ENCODE results near the gene ART3. TPM values are rescaled to one million over a fixed set of nuclear protein-coding genes. Genes with fewer than 3 reads are reported as not detected.

ART3 gene
- total RNA-seq, 2 experiments from 2014 or later, result not detected

- H3K9me3 Mint-ChIP-seq, result no peaks in the 10 kb centered on the region
- POLR2A ChIA-PET, result no interaction called here
- no peaks in the 10 kb centered on the region for H3K4me1 Mint-ChIP-seq
- H3K4me3 Mint-ChIP-seq, result no peak overlapping the region
- no peak for DNase-seq
- CTCF ChIA-PET, result no interaction called here
- peaks cover 9% of the 10 kb centered on the region for H3K27me3 Mint-ChIP-seq
- no peak overlapping the region for H3K27ac Mint-ChIP-seq
- H3K36me3 Mint-ChIP-seq (ENCODE audit: low read depth), result no peaks in the 10 kb centered on the region
Measured at GRCh38 chr4:76083386-76083988, 9.0 kb downstream of the ART3 start.

- Mint-ChIP-seq H3K4me1 (no peaks in the 10 kb centered on the region), H3K27ac (no peak overlapping the region), H3K4me3 (no peak overlapping the region), H3K9me3 (no peaks in the 10 kb centered on the region), H3K27me3 (peaks cover 4% of the 10 kb centered on the region), H3K36me3 (ENCODE audit: low read depth) (no peaks in the 10 kb centered on the region)
- no peak for DNase-seq
- CTCF ChIA-PET, result interaction anchor here (0.7 to 1.2 kb wide), 3 partner anchors 60 to 188 kb away, joined by 3 read pairs; no protein-coding TSS in a partner anchor
- POLR2A ChIA-PET, result no interaction called here
Measured at GRCh38 chr4:76084542-76084941, 10.0 kb downstream of the ART3 start.

GRCh38 chr4:76087007-76087769 is 12.7 kb downstream of the ART3 start:
- Mint-ChIP-seq H3K36me3 (ENCODE audit: low read depth) (no peaks in the 10 kb centered on the region), H3K27ac (no peak overlapping the region), H3K4me3 (no peak overlapping the region), H3K27me3 (peaks cover 1% of the 10 kb centered on the region), H3K4me1 (peaks cover 5% of the 10 kb centered on the region), H3K9me3 (no peaks in the 10 kb centered on the region)
- DNase-seq, result peak; percentile 7
- CTCF ChIA-PET, result interaction anchor here (0.6 to 3.3 kb wide), 4 partner anchors 16 to 179 kb away, joined by 3 to 12 read pairs (median 4); no protein-coding TSS in a partner anchor
- POLR2A ChIA-PET, result no interaction called here

GRCh38 chr4:76088719-76089118 is 14.2 kb downstream of the ART3 start:
- Mint-ChIP-seq H3K9me3 (no peaks in the 10 kb centered on the region), H3K4me3 (no peak overlapping the region), H3K36me3 (ENCODE audit: low read depth) (no peaks in the 10 kb centered on the region), H3K27me3 (peaks cover 4% of the 10 kb centered on the region), H3K27ac (no peak overlapping the region), H3K4me1 (peaks cover 5% of the 10 kb centered on the region)
- ChIA-PET CTCF (interaction anchor here (0.7 to 3.3 kb wide), 2 partner anchors 9 to 93 kb away, joined by 3 to 12 read pairs; no protein-coding TSS in a partner anchor), POLR2A (no interaction called here)
- DNase-seq, result no peak

GRCh38 chr4:76090241-76090691 is 15.8 kb downstream of the ART3 start:
- POLR2A ChIA-PET, result no interaction called here
- CTCF ChIA-PET, result interaction anchor here (0.8 kb wide), 1 partner anchor 94 kb away, joined by 3 read pairs; no protein-coding TSS in a partner anchor
- H3K9me3 Mint-ChIP-seq, result no peaks in the 10 kb centered on the region
- no peak overlapping the region for H3K4me3 Mint-ChIP-seq
- peaks cover 5% of the 10 kb centered on the region for H3K4me1 Mint-ChIP-seq
- no peak for DNase-seq
- no peak overlapping the region for H3K27ac Mint-ChIP-seq
- H3K36me3 Mint-ChIP-seq (ENCODE audit: low read depth), result no peaks in the 10 kb centered on the region
- peaks cover 4% of the 10 kb centered on the region for H3K27me3 Mint-ChIP-seq

- no peaks in the 10 kb centered on the region for H3K36me3 Mint-ChIP-seq (ENCODE audit: low read depth)
- ChIA-PET CTCF (interaction anchor here (1.2 kb wide), 1 partner anchor 195 kb away, joined by 3 read pairs; no protein-coding TSS in a partner anchor), POLR2A (no interaction called here)
- no peaks in the 10 kb centered on the region for H3K9me3 Mint-ChIP-seq
- DNase-seq, result no peak
- peaks cover 4% of the 10 kb centered on the region for H3K27me3 Mint-ChIP-seq
- H3K4me3 Mint-ChIP-seq, result no peak overlapping the region
- H3K4me1 Mint-ChIP-seq, result peaks cover 5% of the 10 kb centered on the region
- no peak overlapping the region for H3K27ac Mint-ChIP-seq
Measured at GRCh38 chr4:76091052-76091451, 16.5 kb downstream of the ART3 start.

GRCh38 chr4:76095568-76095967 is 21.1 kb downstream of the ART3 start:
- Mint-ChIP-seq H3K27me3 (peaks cover 10% of the 10 kb centered on the region), H3K36me3 (ENCODE audit: low read depth) (no peaks in the 10 kb centered on the region), H3K27ac (no peak overlapping the region), H3K4me1 (no peaks in the 10 kb centered on the region), H3K9me3 (no peaks in the 10 kb centered on the region), H3K4me3 (no peak overlapping the region)
- CTCF ChIA-PET, result no interaction called here
- DNase-seq, result no peak
- POLR2A ChIA-PET, result no interaction called here

- Mint-ChIP-seq H3K27me3 (peaks cover 10% of the 10 kb centered on the region), H3K4me1 (no peaks in the 10 kb centered on the region), H3K4me3 (no peak overlapping the region), H3K36me3 (ENCODE audit: low read depth) (no peaks in the 10 kb centered on the region), H3K27ac (no peak overlapping the region), H3K9me3 (no peaks in the 10 kb centered on the region)
- CTCF ChIA-PET, result no interaction called here
- POLR2A ChIA-PET, result no interaction called here
- DNase-seq, result no peak
Measured at GRCh38 chr4:76096076-76096475, 21.6 kb downstream of the ART3 start.

- H3K36me3 Mint-ChIP-seq (ENCODE audit: low read depth), result no peaks in the 10 kb centered on the region
- no peak overlapping the region for H3K27ac Mint-ChIP-seq
- no peaks in the 10 kb centered on the region for H3K4me1 Mint-ChIP-seq
- H3K4me3 Mint-ChIP-seq, result no peak overlapping the region
- CTCF ChIA-PET, result interaction anchor here (1.3 kb wide), 1 partner anchor 24 kb away, joined by 3 read pairs; no protein-coding TSS in a partner anchor
- H3K27me3 Mint-ChIP-seq, result peaks cover 3% of the 10 kb centered on the region
- POLR2A ChIA-PET, result no interaction called here
- no peak for DNase-seq
- H3K9me3 Mint-ChIP-seq, result no peaks in the 10 kb centered on the region
Measured at GRCh38 chr4:76105652-76106051, 31.1 kb downstream of the ART3 start.

- no peaks in the 10 kb centered on the region for H3K36me3 Mint-ChIP-seq (ENCODE audit: low read depth)
- no peaks in the 10 kb centered on the region for H3K4me1 Mint-ChIP-seq
- H3K4me3 Mint-ChIP-seq, result no peak overlapping the region
- peaks cover 3% of the 10 kb centered on the region for H3K27me3 Mint-ChIP-seq
- no peak overlapping the region for H3K27ac Mint-ChIP-seq
- no peaks in the 10 kb centered on the region for H3K9me3 Mint-ChIP-seq
- no peak for DNase-seq
- CTCF ChIA-PET, result interaction anchor here (1.3 kb wide), 1 partner anchor 25 kb away, joined by 3 read pairs; no protein-coding TSS in a partner anchor
- POLR2A ChIA-PET, result no interaction called here
Measured at GRCh38 chr4:76106442-76106841, 31.9 kb downstream of the ART3 start.

GRCh38 chr4:76108467-76109181 is 34.1 kb downstream of the ART3 start:
- H3K4me3 Mint-ChIP-seq, result no peak overlapping the region
- H3K4me1 Mint-ChIP-seq, result no peaks in the 10 kb centered on the region
- no peak overlapping the region for H3K27ac Mint-ChIP-seq
- POLR2A ChIA-PET, result no interaction called here
- no peaks in the 10 kb centered on the region for H3K27me3 Mint-ChIP-seq
- DNase-seq, result no peak
- CTCF ChIA-PET, result interaction anchor here (0.7 to 0.9 kb wide), 2 partner anchors 269 to 364 kb away, joined by 3 to 4 read pairs; no protein-coding TSS in a partner anchor
- H3K36me3 Mint-ChIP-seq (ENCODE audit: low read depth), result peaks cover 9% of the 10 kb centered on the region
- H3K9me3 Mint-ChIP-seq, result no peaks in the 10 kb centered on the region

GRCh38 chr4:76116821-76117220 is 42.3 kb downstream of the ART3 start:
- H3K36me3 Mint-ChIP-seq (ENCODE audit: low read depth), result peaks cover 61% of the 10 kb centered on the region
- no peak overlapping the region for H3K4me3 Mint-ChIP-seq
- ChIA-PET CTCF (no interaction called here), POLR2A (no interaction called here)
- no peak overlapping the region for H3K27ac Mint-ChIP-seq
- DNase-seq, result no peak
- H3K4me1 Mint-ChIP-seq, result no peaks in the 10 kb centered on the region
- H3K9me3 Mint-ChIP-seq, result no peaks in the 10 kb centered on the region
- no peaks in the 10 kb centered on the region for H3K27me3 Mint-ChIP-seq

GRCh38 chr4:76117536-76117935 is 43.0 kb downstream of the ART3 start:
- peaks cover 64% of the 10 kb centered on the region for H3K36me3 Mint-ChIP-seq (ENCODE audit: low read depth)
- H3K9me3 Mint-ChIP-seq, result no peaks in the 10 kb centered on the region
- CTCF ChIA-PET, result no interaction called here
- no peak for DNase-seq
- no peak overlapping the region for H3K27ac Mint-ChIP-seq
- no peaks in the 10 kb centered on the region for H3K4me1 Mint-ChIP-seq
- POLR2A ChIA-PET, result no interaction called here
- H3K27me3 Mint-ChIP-seq, result no peaks in the 10 kb centered on the region
- no peak overlapping the region for H3K4me3 Mint-ChIP-seq

All from activated CD4-positive, alpha-beta T cell treated with anti-CD3 and anti-CD28 coated beads, Interleukin-2, amount 10 ng/mL, durations not matched to agents 7 days and 5 days (primary cell).